SJSA1 (cell line): ENCODE data around the gene CLEC2L. TPM values are rescaled to one million over a fixed set of nuclear protein-coding genes. Genes with fewer than 3 reads are reported as not detected.

Source experiments
- DNase-seq, 2 experiments: peaks; one replicate each; pipeline ENCODE4 v3.0.0-alpha.2; 2015 to 2020; ENCODE audit warnings: low spot score in 2 of 2, low read depth in 1 of 2
- H3K27ac ChIP-seq: fragments of 250-450 bp; sonication (Bioruptor Pico); 2 replicates; pipeline ENCODE4 v1.5.1; 2020; ENCODE audit warnings: mild to moderate bottlenecking, moderate library complexity
- H3K27me3 ChIP-seq: fragments of 250-450 bp; sonication (Bioruptor Pico); replicated peaks from 2 replicates; pipeline ENCODE4 v1.5.1; 2020; ENCODE audit warnings: mild to moderate bottlenecking, moderate library complexity
- H3K36me3 ChIP-seq: fragments of 250-450 bp; sonication (Bioruptor Pico); 2 replicates; pipeline ENCODE4 v1.5.1; 2020; ENCODE audit warnings: mild to moderate bottlenecking
- H3K4me1 ChIP-seq: fragments of 250-450 bp; sonication (Bioruptor Pico); replicated peaks from 2 replicates; pipeline ENCODE4 v1.6.1; 2021; ENCODE audit warnings: mild to moderate bottlenecking
- H3K4me3 ChIP-seq: fragments of 250-450 bp; sonication (Bioruptor Pico); 2 replicates; pipeline ENCODE4 v1.5.1; 2020; ENCODE audit warnings: mild to moderate bottlenecking
- H3K9me3 ChIP-seq: fragments of 250-450 bp; sonication (Bioruptor Pico); replicated peaks from 2 replicates; pipeline ENCODE4 v1.5.1; 2020; ENCODE audit warnings: mild to moderate bottlenecking
- total RNA-seq: library from RNA; depleted of rRNA; stranded (reverse); fragments of >200 nt; shearing (Covaris generic); gene quantifications from 2 replicates; pipeline ENCODE4 v1.2.3, GENCODE V29; 2014

Gene CLEC2L
- total RNA-seq, 1 experiment from 2014 or later: not detected

GRCh38 chr7:139580435-139580834 lies 57.0 kb downstream of the CLEC2L start:
- peaks cover 37% of the 10 kb centered on the region for H3K36me3 ChIP-seq
- no peak overlapping the region for H3K4me3 ChIP-seq

GRCh38 chr7:139582130-139582650 lies 58.7 kb downstream of the CLEC2L start:
- peaks cover 43% of the 10 kb centered on the region for H3K36me3 ChIP-seq
- H3K4me1 ChIP-seq: no peaks in the 10 kb centered on the region
- H3K9me3 ChIP-seq: no peaks in the 10 kb centered on the region
- H3K27me3 ChIP-seq: no peaks in the 10 kb centered on the region
- H3K4me3 ChIP-seq: no peak overlapping the region
- DNase-seq: no peak
- no peak overlapping the region for H3K27ac ChIP-seq

More at GRCh38 chr7:139580435-139580834, 57.0 kb downstream of the CLEC2L start:
- Histone ChIP-seq H3K4me1 (no peaks in the 10 kb centered on the region), H3K9me3 (no peaks in the 10 kb centered on the region), H3K27me3 (no peaks in the 10 kb centered on the region), H3K27ac (no peak overlapping the region)
- DNase-seq: no peak

GRCh38 chr7:139582671-139583155 lies 59.2 kb downstream of the CLEC2L start:
- DNase-seq: no peak
- H3K4me1 ChIP-seq: no peaks in the 10 kb centered on the region
- no peak overlapping the region for H3K4me3 ChIP-seq
- no peak overlapping the region for H3K27ac ChIP-seq
- no peaks in the 10 kb centered on the region for H3K9me3 ChIP-seq
- no peaks in the 10 kb centered on the region for H3K27me3 ChIP-seq
- peaks cover 41% of the 10 kb centered on the region for H3K36me3 ChIP-seq

GRCh38 chr7:139583826-139584553 lies 60.5 kb downstream of the CLEC2L start:
- no peak overlapping the region for H3K27ac ChIP-seq
- no peaks in the 10 kb centered on the region for H3K27me3 ChIP-seq
- peaks cover 40% of the 10 kb centered on the region for H3K36me3 ChIP-seq
- no peak overlapping the region for H3K4me3 ChIP-seq
- H3K9me3 ChIP-seq: no peaks in the 10 kb centered on the region
- no peaks in the 10 kb centered on the region for H3K4me1 ChIP-seq
- peak in 1 of 2 experiments; percentile 32 for DNase-seq

GRCh38 chr7:139585042-139585441 lies 61.6 kb downstream of the CLEC2L start:
- no peak overlapping the region for H3K4me3 ChIP-seq
- no peak overlapping the region for H3K27ac ChIP-seq
- no peaks in the 10 kb centered on the region for H3K4me1 ChIP-seq
- H3K36me3 ChIP-seq: peaks cover 42% of the 10 kb centered on the region
- no peaks in the 10 kb centered on the region for H3K9me3 ChIP-seq
- DNase-seq: no peak
- H3K27me3 ChIP-seq: no peaks in the 10 kb centered on the region

GRCh38 chr7:139586286-139586685 lies 62.8 kb downstream of the CLEC2L start:
- H3K36me3 ChIP-seq: peaks cover 49% of the 10 kb centered on the region
- H3K4me3 ChIP-seq: no peak overlapping the region
- no peak for DNase-seq
- no peaks in the 10 kb centered on the region for H3K9me3 ChIP-seq
- no peak overlapping the region for H3K27ac ChIP-seq
- no peaks in the 10 kb centered on the region for H3K4me1 ChIP-seq
- no peaks in the 10 kb centered on the region for H3K27me3 ChIP-seq

- Histone ChIP-seq H3K4me3 (no peak overlapping the region), H3K27me3 (no peaks in the 10 kb centered on the region), H3K4me1 (no peaks in the 10 kb centered on the region), H3K36me3 (peaks cover 56% of the 10 kb centered on the region), H3K9me3 (no peaks in the 10 kb centered on the region), H3K27ac (no peak overlapping the region)
- no peak for DNase-seq
Measured at GRCh38 chr7:139587535-139587934, 64.0 kb downstream of the CLEC2L start.

- H3K27me3 ChIP-seq: no peaks in the 10 kb centered on the region
- no peaks in the 10 kb centered on the region for H3K9me3 ChIP-seq
- peak in 1 of 2 experiments; percentile 16 for DNase-seq
- peaks cover 57% of the 10 kb centered on the region for H3K36me3 ChIP-seq
- no peaks in the 10 kb centered on the region for H3K4me1 ChIP-seq
- H3K27ac ChIP-seq: no peak overlapping the region
- H3K4me3 ChIP-seq: no peak overlapping the region
Measured at GRCh38 chr7:139588632-139589031, 65.1 kb downstream of the CLEC2L start.

GRCh38 chr7:139589474-139589873 lies 66.0 kb downstream of the CLEC2L start:
- H3K27me3 ChIP-seq: no peaks in the 10 kb centered on the region
- H3K36me3 ChIP-seq: peaks cover 56% of the 10 kb centered on the region
- DNase-seq: no peak
- no peak overlapping the region for H3K27ac ChIP-seq
- H3K9me3 ChIP-seq: no peaks in the 10 kb centered on the region
- H3K4me1 ChIP-seq: no peaks in the 10 kb centered on the region
- no peak overlapping the region for H3K4me3 ChIP-seq

- Histone ChIP-seq H3K27me3 (no peaks in the 10 kb centered on the region), H3K4me1 (no peaks in the 10 kb centered on the region), H3K27ac (no peak overlapping the region), H3K9me3 (no peaks in the 10 kb centered on the region), H3K4me3 (no peak overlapping the region), H3K36me3 (peaks cover 62% of the 10 kb centered on the region)
- no peak for DNase-seq
Measured at GRCh38 chr7:139591550-139592195, 68.2 kb downstream of the CLEC2L start.

GRCh38 chr7:139592801-139593461 lies 69.4 kb downstream of the CLEC2L start:
- Histone ChIP-seq H3K4me1 (no peaks in the 10 kb centered on the region), H3K27me3 (no peaks in the 10 kb centered on the region), H3K36me3 (peaks cover 67% of the 10 kb centered on the region), H3K27ac (no peak overlapping the region), H3K4me3 (no peak overlapping the region), H3K9me3 (no peaks in the 10 kb centered on the region)
- DNase-seq: no peak

- no peak overlapping the region for H3K4me3 ChIP-seq
Measured at GRCh38 chr7:139594090-139594489, 70.6 kb downstream of the CLEC2L start.

More at GRCh38 chr7:139594090-139594489, 70.6 kb downstream of the CLEC2L start:
- Histone ChIP-seq H3K27me3 (no peaks in the 10 kb centered on the region), H3K4me1 (no peaks in the 10 kb centered on the region), H3K27ac (no peak overlapping the region), H3K36me3 (peaks cover 72% of the 10 kb centered on the region), H3K9me3 (no peaks in the 10 kb centered on the region)
- DNase-seq: no peak
